GM19238 (cell line): ENCODE data around the gene TAF9.
"Not testable (repeated sequence)": the region's sequence is repeated elsewhere in the genome, so short reads cannot be mapped to it uniquely, and the experiment has no call there.

Experiments used
- DNase-seq: peaks from one replicate; pipeline ENCODE4 v3.0.0; 2011; ENCODE audit warnings: low spot score; ENCODE audit not compliant: insufficient read length

Gene TAF9

DNA sequence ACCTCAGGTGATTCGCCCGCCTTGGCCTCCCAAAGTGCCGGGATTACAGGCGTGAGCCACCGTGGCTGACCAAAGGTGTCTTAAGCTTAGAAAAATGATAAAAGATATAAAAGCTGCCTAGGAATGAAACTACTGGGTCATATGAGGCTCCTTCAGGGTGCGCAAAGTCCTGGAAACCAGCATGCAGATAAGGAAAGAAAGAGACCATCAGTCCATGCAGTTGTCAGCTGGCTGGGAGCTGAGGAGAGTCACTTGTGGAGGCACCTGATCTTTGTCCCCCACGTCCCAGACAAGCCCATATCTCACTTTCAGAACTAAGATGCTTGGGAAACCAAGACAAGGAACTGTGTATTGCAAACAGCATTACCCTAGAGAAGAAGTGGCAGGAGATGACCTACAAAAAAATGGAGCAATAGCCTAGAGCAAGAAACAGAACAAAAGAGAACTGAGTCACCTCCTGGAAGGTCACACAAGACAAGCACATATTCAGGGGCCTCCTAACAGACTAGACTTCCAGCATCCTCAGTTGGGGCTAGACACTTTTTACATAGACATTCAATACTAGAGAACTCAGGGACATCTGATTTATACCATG, 33.9 kb downstream of the TAF9 start:
- no peak for DNase-seq

- peak; percentile 43 for DNase-seq
Observed at GRCh38 chr5:69334793-69335268, 34.5 kb downstream of the TAF9 start.

- not testable (repeated sequence) for DNase-seq
Observed at GRCh38 chr5:69333668-69334315, 35.5 kb downstream of the TAF9 start.

GRCh38 chr5:69331528-69332445, 37.5 kb downstream of the TAF9 start:
- no peak for DNase-seq

- no peak for DNase-seq
Observed at GRCh38 chr5:69329905-69330489, 39.3 kb downstream of the TAF9 start.

DNA sequence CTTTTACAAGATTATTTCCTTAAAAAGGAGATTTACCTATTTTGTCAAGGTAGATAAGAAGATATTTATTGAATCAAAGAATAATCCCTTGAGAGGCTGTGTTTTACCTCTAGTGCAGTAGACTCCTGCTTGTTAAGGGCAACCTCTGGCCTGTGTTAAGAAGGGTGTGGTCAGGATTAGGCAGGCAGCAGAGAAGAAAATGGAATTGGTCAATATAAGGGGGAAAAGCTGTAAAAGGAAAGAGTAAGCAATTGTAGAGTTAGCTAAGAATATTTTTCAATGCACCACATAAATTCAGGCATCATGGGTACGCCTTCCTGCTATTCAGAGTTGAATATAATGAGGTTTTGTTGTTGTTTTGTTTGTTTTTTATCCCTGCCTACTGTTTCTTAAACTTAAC, 43.0 kb downstream of the TAF9 start:
- DNase-seq, result no peak

- no peak for DNase-seq
Observed at GRCh38 chr5:69317391-69317790, 51.9 kb downstream of the TAF9 start.

- no peak for DNase-seq
Observed at GRCh38 chr5:69315972-69316371, 53.3 kb downstream of the TAF9 start.
